ENCODE measurements around the gene LTO1.
"Not testable (repeated sequence)": the region's sequence is repeated elsewhere in the genome, so short reads cannot be mapped to it uniquely, and the experiment has no call there.

The LTO1 gene

GRCh38 chr11:69700278-69701140, 25.4 kb upstream of the LTO1 start:
- no peak for DNase-seq

GRCh38 chr11:69699213-69699612, 24.1 kb upstream of the LTO1 start:
- DNase-seq = no peak

- DNase-seq = no peak
Observed at GRCh38 chr11:69698362-69698761, 23.2 kb upstream of the LTO1 start.

GRCh38 chr11:69697861-69698260, 22.7 kb upstream of the LTO1 start:
- DNase-seq = no peak

GRCh38 chr11:69697469-69697843, 22.3 kb upstream of the LTO1 start:
- no peak for DNase-seq

- no peak for DNase-seq
Observed at GRCh38 chr11:69696749-69697468, 21.8 kb upstream of the LTO1 start.

GRCh38 chr11:69695995-69696394, 20.8 kb upstream of the LTO1 start:
- DNase-seq = not testable (repeated sequence)

GRCh38 chr11:69695581-69695980, 20.4 kb upstream of the LTO1 start:
- DNase-seq = no peak

GRCh38 chr11:69694781-69695180, 19.6 kb upstream of the LTO1 start:
- no peak for DNase-seq

GRCh38 chr11:69692422-69692821, 17.3 kb upstream of the LTO1 start:
- no peak for DNase-seq

- DNase-seq = no peak
Observed at GRCh38 chr11:69691463-69691862, 16.3 kb upstream of the LTO1 start.

GRCh38 chr11:69689484-69690319, 14.5 kb upstream of the LTO1 start:
- no peak for DNase-seq

GRCh38 chr11:69687969-69688771, 13.0 kb upstream of the LTO1 start:
- DNase-seq = not testable (repeated sequence)

- no peak for DNase-seq
Observed at GRCh38 chr11:69686856-69687255, 11.7 kb upstream of the LTO1 start.

- DNase-seq = no peak
Observed at GRCh38 chr11:69686452-69686851, 11.3 kb upstream of the LTO1 start.

GRCh38 chr11:69685348-69685747, 10.2 kb upstream of the LTO1 start:
- no peak for DNase-seq

- no peak for DNase-seq
Observed at GRCh38 chr11:69684651-69685050, 9.5 kb upstream of the LTO1 start.

- DNase-seq = no peak
Observed at GRCh38 chr11:69683764-69684333, 8.7 kb upstream of the LTO1 start.

- DNase-seq = no peak
Observed at GRCh38 chr11:69682681-69683326, 7.7 kb upstream of the LTO1 start.

- DNase-seq = no peak
Observed at GRCh38 chr11:69682221-69682620, 7.1 kb upstream of the LTO1 start.

- no peak for DNase-seq
Observed at GRCh38 chr11:69680688-69681087, 5.5 kb upstream of the LTO1 start.

GRCh38 chr11:69677749-69678148, 2.6 kb upstream of the LTO1 start:
- DNase-seq = no peak

Measured in activated CD4-positive, alpha-beta T cell treated with anti-CD3 and anti-CD28 coated beads, Interleukin-2, amount 50 U/mL, for 1 hour (primary cell).